Neuronal stem cell (in vitro differentiated cells): ENCODE measurements around the gene DRAM1. TPM values are rescaled to one million over a fixed set of nuclear protein-coding genes. Genes with fewer than 3 reads are reported as not detected.

ENCODE experiments used
- DNase-seq: peaks from one replicate; pipeline ENCODE4 v3.0.0-alpha.2; 2013; ENCODE audit warnings: low spot score
- H2AFZ ChIP-seq: one replicate; pipeline ENCODE4 v1.6.1; 2013; ENCODE audit warnings: mild to moderate bottlenecking, low read length, inconsistent platforms
- H2AK5ac ChIP-seq: 2 replicates; pipeline ENCODE4 v1.6.1; 2013; ENCODE audit warnings: low read depth, mild to moderate bottlenecking, inconsistent platforms, low read length, moderate library complexity, mixed read lengths
- H2BK120ac ChIP-seq: 2 replicates; pipeline ENCODE4 v1.6.1; 2013; ENCODE audit warnings: low read depth, mild to moderate bottlenecking, inconsistent platforms, low read length, moderate library complexity, mixed read lengths
- H2BK12ac ChIP-seq: one replicate; pipeline ENCODE4 v1.6.1; 2013; ENCODE audit warnings: low read length, inconsistent platforms
- H2BK15ac ChIP-seq: 2 replicates; pipeline ENCODE4 v1.6.1; 2013; ENCODE audit warnings: mild to moderate bottlenecking, low read length, inconsistent platforms, mixed read lengths
- H2BK5ac ChIP-seq: one replicate; pipeline ENCODE4 v1.6.1; 2013; ENCODE audit warnings: inconsistent platforms, mild to moderate bottlenecking, low read length, moderate library complexity
- H3K14ac ChIP-seq: one replicate; pipeline ENCODE4 v1.6.1; 2013; ENCODE audit warnings: low read length, inconsistent platforms
- H3K18ac ChIP-seq: 2 replicates; pipeline ENCODE4 v1.6.1; 2013; ENCODE audit warnings: low read length, inconsistent platforms
- H3K23ac ChIP-seq: 2 replicates; pipeline ENCODE4 v1.6.1; 2013; ENCODE audit warnings: low read depth, mild to moderate bottlenecking, mixed read lengths, low read length, inconsistent platforms; ENCODE audit not compliant: poor library complexity
- H3K27ac ChIP-seq: replicated peaks from 3 replicates; pipeline ENCODE4 v1.5.1; 2013; ENCODE audit warnings: low read length, inconsistent platforms
- H3K27me3 ChIP-seq, 3 experiments: 2 replicates each; pipeline ENCODE4 v1.6.1; 2013; ENCODE audit warnings: low read length in 3 of 3, mild to moderate bottlenecking in 2 of 3, inconsistent platforms in 1 of 3, low read depth in 1 of 3, mixed read lengths in 1 of 3, moderate library complexity in 1 of 3; ENCODE audit not compliant: control insufficient read depth in 3 of 3, insufficient read depth in 3 of 3
- H3K36me3 ChIP-seq, 2 donors: replicated peaks in 1 of 2; 2 replicates each; pipeline ENCODE4 v1.6.1; 2013; ENCODE audit warnings: low read length in 2 of 2; ENCODE audit not compliant: control insufficient read depth in 2 of 2, insufficient read depth in 2 of 2
- H3K4ac ChIP-seq: 2 replicates; pipeline ENCODE4 v1.6.1; 2013; ENCODE audit warnings: inconsistent platforms, mild to moderate bottlenecking, low read length, moderate library complexity
- H3K4me1 ChIP-seq, 2 donors: 1 replicate in 1 of 2; 2 replicates in 1 of 2; pipeline ENCODE4 v1.6.1; 2013; ENCODE audit warnings: low read length in 2 of 2, low read depth in 1 of 2; ENCODE audit not compliant: control insufficient read depth in 2 of 2, insufficient read depth in 1 of 2
- H3K4me2 ChIP-seq: one replicate; pipeline ENCODE4 v1.6.1; 2013; ENCODE audit warnings: mild to moderate bottlenecking, low read length, inconsistent platforms; ENCODE audit not compliant: insufficient read depth, poor library complexity, severe bottlenecking
- H3K4me3 ChIP-seq, 2 donors: 2 replicates each; pipeline ENCODE4 v1.5.1; 2013; ENCODE audit warnings: low read length in 2 of 2, mild to moderate bottlenecking in 2 of 2, inconsistent platforms in 1 of 2, moderate library complexity in 1 of 2
- H3K79me1 ChIP-seq: one replicate; pipeline ENCODE4 v1.6.1; 2013; ENCODE audit warnings: low read depth, mild to moderate bottlenecking, inconsistent platforms, low read length, moderate library complexity
- H3K9ac ChIP-seq: one replicate; pipeline ENCODE4 v1.6.1; 2013; ENCODE audit warnings: mild to moderate bottlenecking, low read depth, low read length, inconsistent platforms; ENCODE audit not compliant: poor library complexity
- H3K9me3 ChIP-seq, 2 donors: replicated peaks in 1 of 2; 2 replicates each; pipeline versions ENCODE3 to v1.6.1; 2013; ENCODE audit warnings: low read length in 2 of 2, mild to moderate bottlenecking in 2 of 2, inconsistent platforms in 1 of 2, low read depth in 1 of 2, mixed read lengths in 1 of 2, moderate library complexity in 1 of 2; ENCODE audit not compliant: control insufficient read depth in 2 of 2, insufficient read depth in 1 of 2
- H4K8ac ChIP-seq: one replicate; pipeline ENCODE4 v1.6.1; 2013; ENCODE audit warnings: low read depth, mild to moderate bottlenecking, inconsistent platforms, low read length, moderate library complexity
- H4K91ac ChIP-seq: one replicate; pipeline ENCODE4 v1.6.1; 2013; ENCODE audit warnings: low read length, low read depth, mild to moderate bottlenecking, inconsistent platforms; ENCODE audit not compliant: poor library complexity
- WGBS, 2 donors: extraction: QIAGEN DNeasy Blood & Tissue Kit; methylation state at CpG; one replicate each; pipeline ENCODE4 v1.1.7; 2013; ENCODE audit warnings: missing lambda C conversion rate in 2 of 2, mixed read lengths in 1 of 2; ENCODE audit not compliant: insufficient read length in 2 of 2, insufficient replicate concordance in 1 of 2; ENCODE audit errors: extremely low coverage in 2 of 2; 5-methylcytosine and 5-hydroxymethylcytosine counted together
- polyA plus RNA-seq, 2 experiments: library from polyadenylated mRNA; stranded (reverse); fragments of 200-250 nt; gene quantifications; one replicate each; pipeline ENCODE4 v1.2.3, GENCODE V29; 2013

Gene DRAM1
- 4.8 TPM for polyA plus RNA-seq (2013, experiment 1 of 2)
- polyA plus RNA-seq (2013, experiment 2 of 2), result 4.6 TPM

GRCh38 chr12:101876861-101877805 lies at the start of gene DRAM1:
Gene DRAM1 (plus strand): TSS chr12:101877580. CDS start chr12:101877790, 210 bp downstream.
- Histone ChIP-seq H3K4me3 (peak within 1 kb of the TSS; percentile 55 to 94), H3K36me3 (no peaks in the 10 kb centered on the region), H2BK12ac (no peak within 1 kb of the TSS), H3K79me1 (no peaks in the 10 kb centered on the region), H2AFZ (peak within 1 kb of the TSS; percentile 99), H3K14ac (peak within 1 kb of the TSS; percentile 59), H3K18ac (peak within 1 kb of the TSS; percentile 99), H3K27me3 (peaks cover 0 to 9% (median 5%) of the 10 kb centered on the region in 3 experiments), H4K91ac (peak within 1 kb of the TSS; percentile 68), H3K27ac (no peak within 1 kb of the TSS), H4K8ac (peak within 1 kb of the TSS; percentile 23), H3K4me1 (peaks cover 0 to 3% of the 10 kb centered on the region in 2 donors), H3K9me3 (peaks cover 0 to 2% of the 10 kb centered on the region in 2 donors), H3K23ac (peak within 1 kb of the TSS; percentile 75), H3K4me2 (peak within 1 kb of the TSS; percentile 90), H3K9ac (peak within 1 kb of the TSS; percentile 92), H3K4ac (peak within 1 kb of the TSS; percentile 17), H2BK15ac (peak within 1 kb of the TSS; percentile 98), H2BK120ac (peak within 1 kb of the TSS; percentile 92), H2AK5ac (no peak within 1 kb of the TSS), H2BK5ac (peak within 1 kb of the TSS; percentile 91)
- DNase-seq, result peak; percentile 69
- no CpG with 5 or more reads among the region's 105 CpGs for WGBS, 2 donors

GRCh38 chr12:101828463-101829196 lies 48.8 kb upstream of the DRAM1 start:
- no CpG with 5 or more reads among the region's 6 CpGs for WGBS, 2 donors
- no peak overlapping the region for H3K4me2 ChIP-seq

GRCh38 chr12:101829639-101830366 lies 47.6 kb upstream of the DRAM1 start:
- WGBS, 2 donors, result no CpG with 5 or more reads among the region's 11 CpGs

More at GRCh38 chr12:101828463-101829196, 48.8 kb upstream of the DRAM1 start:
- Histone ChIP-seq H3K23ac (no peak overlapping the region), H3K4me3 (no peak overlapping the region), H2BK15ac (no peak overlapping the region), H3K4me1 (no peaks in the 10 kb centered on the region), H4K8ac (no peak overlapping the region), H3K79me1 (no peaks in the 10 kb centered on the region), H2BK5ac (no peak overlapping the region), H4K91ac (no peak overlapping the region), H3K27ac (no peak overlapping the region), H2BK12ac (no peak overlapping the region), H3K14ac (no peak overlapping the region), H3K9me3 (no peaks in the 10 kb centered on the region), H3K36me3 (no peaks in the 10 kb centered on the region), H3K4ac (no peak overlapping the region), H3K9ac (no peak overlapping the region), H3K27me3 (no peaks in the 10 kb centered on the region), H2AFZ (no peak overlapping the region), H3K18ac (no peak overlapping the region), H2AK5ac (no peak overlapping the region), H2BK120ac (no peak overlapping the region)
- DNase-seq, result no peak

More at GRCh38 chr12:101829639-101830366, 47.6 kb upstream of the DRAM1 start:
- Histone ChIP-seq H3K23ac (no peak overlapping the region), H3K36me3 (no peaks in the 10 kb centered on the region), H3K18ac (peak overlapping the region; percentile 90), H4K91ac (no peak overlapping the region), H2BK12ac (no peak overlapping the region), H3K27ac (no peak overlapping the region), H3K79me1 (no peaks in the 10 kb centered on the region), H4K8ac (no peak overlapping the region), H2AK5ac (no peak overlapping the region), H3K4ac (no peak overlapping the region), H2AFZ (peak overlapping the region; percentile 100), H2BK120ac (no peak overlapping the region), H2BK15ac (no peak overlapping the region), H3K4me3 (peak overlapping the region; percentile 91 to 96), H3K9ac (no peak overlapping the region), H3K27me3 (no peaks in the 10 kb centered on the region), H3K9me3 (no peaks in the 10 kb centered on the region), H3K14ac (no peak overlapping the region), H3K4me1 (no peaks in the 10 kb centered on the region), H3K4me2 (peak overlapping the region; percentile 88), H2BK5ac (no peak overlapping the region)
- no peak for DNase-seq
